Erythroblast (primary cell): ENCODE measurements around the gene FHIP1B.

Experiments used
- GATA1 ChIP-seq: IDR thresholded peaks from 2 replicates; pipeline ENCODE4 v1.6.1; 2011; ENCODE audit warnings: low read depth, mild to moderate bottlenecking, control low read depth, low read length, moderate library complexity
- POLR2A ChIP-seq: IDR thresholded peaks from 2 replicates; pipeline ENCODE4 v1.6.1; 2011; ENCODE audit warnings: mild to moderate bottlenecking, low read length

GRCh38 chr11:6225896-6226295 is 8.5 kb downstream of the FHIP1B start:
- TF ChIP-seq POLR2A = no peak
- TF ChIP-seq GATA1 = no peak
